OCI-LY1 (cell line): ENCODE data around the gene DACH1.
"Not testable (repeated sequence)": the region's sequence is repeated elsewhere in the genome, so short reads cannot be mapped to it uniquely, and the experiment has no call there.

ENCODE experiments used
- H2AFZ ChIP-seq: fragments of 200-600 bp; sonication (generic), shearing (Covaris generic); 2 replicates; pipeline ENCODE4 v1.6.0; 2014; ENCODE audit warnings: antibody characterized with exemption, mild to moderate bottlenecking, low read length
- H3F3A ChIP-seq: fragments of 200-600 bp; sonication (generic), shearing (Covaris generic); 2 replicates; pipeline ENCODE4 v1.6.0; 2014; ENCODE audit warnings: mild to moderate bottlenecking, antibody characterized with exemption, low read length, moderate library complexity; ENCODE audit not compliant: insufficient read depth
- H3K27ac ChIP-seq: fragments of 200-600 bp; sonication (generic); 2 replicates; pipeline ENCODE4 v1.5.1; 2014; ENCODE audit warnings: low read length, mixed run types, mild to moderate bottlenecking, low read depth; ENCODE audit not compliant: poor library complexity, severe bottlenecking
- H3K27me3 ChIP-seq: fragments of 200-600 bp; sonication (generic); 2 replicates; pipeline ENCODE4 v1.6.0; 2014; ENCODE audit warnings: antibody characterized with exemption, mild to moderate bottlenecking, low read length, moderate library complexity; ENCODE audit not compliant: insufficient read depth
- H3K36me3 ChIP-seq: fragments of 200-600 bp; sonication (generic); 2 replicates; pipeline ENCODE4 v1.6.1; 2014; ENCODE audit warnings: mild to moderate bottlenecking, antibody characterized with exemption, low read length, moderate library complexity, mixed read lengths; ENCODE audit not compliant: insufficient read depth
- H3K4me1 ChIP-seq: fragments of 200-600 bp; sonication (generic); 2 replicates; pipeline ENCODE4 v1.5.1; 2014; ENCODE audit warnings: mild to moderate bottlenecking, low read length, moderate library complexity; ENCODE audit not compliant: insufficient read depth, severe bottlenecking
- H3K4me2 ChIP-seq: fragments of 200-600 bp; sonication (generic), shearing (Covaris generic); 2 replicates; pipeline ENCODE4 v1.6.1; 2014; ENCODE audit warnings: low read length
- H3K4me3 ChIP-seq: fragments of 200-600 bp; sonication (generic); 2 replicates; pipeline ENCODE4 v1.5.1; 2014; ENCODE audit warnings: low read length, low read depth, mild to moderate bottlenecking, mixed read lengths; ENCODE audit not compliant: poor library complexity, severe bottlenecking
- H3K79me2 ChIP-seq: fragments of 200-600 bp; shearing (Covaris generic); 2 replicates; pipeline ENCODE4 v1.6.1; 2016; ENCODE audit warnings: mixed run types, low read length, mixed read lengths; ENCODE audit not compliant: insufficient read depth
- H3K9ac ChIP-seq: fragments of 200-600 bp; sonication (generic), shearing (Covaris generic); 2 replicates; pipeline ENCODE4 v1.6.1; 2014; ENCODE audit warnings: mild to moderate bottlenecking, low read length, mixed read lengths
- H3K9me2 ChIP-seq: fragments of 200-600 bp; sonication (generic), shearing (Covaris generic); 2 replicates; pipeline ENCODE4 v1.6.1; 2014; ENCODE audit warnings: low read depth, mild to moderate bottlenecking, low read length, mixed read lengths
- H3K9me3 ChIP-seq: fragments of 200-600 bp; shearing (Covaris generic); 2 replicates; pipeline ENCODE4 v1.6.1; 2014; ENCODE audit warnings: low read length, mixed read lengths
- H4K20me1 ChIP-seq: fragments of 200-600 bp; sonication (generic), shearing (Covaris generic); 2 replicates; pipeline ENCODE4 v1.6.0; 2016; ENCODE audit warnings: mild to moderate bottlenecking, low read length; ENCODE audit not compliant: insufficient read depth
- CTCF ChIP-seq: fragments of 200-600 bp; sonication (generic), shearing (Covaris generic); IDR thresholded peaks from 2 replicates; pipeline ENCODE4 v1.5.1; 2017; ENCODE audit warnings: mild to moderate bottlenecking, antibody characterized with exemption, low read length, moderate library complexity, mixed read lengths
- EZH2 ChIP-seq: fragments of 200-600 bp; sonication (generic), shearing (Covaris generic); IDR thresholded peaks from 2 replicates; pipeline ENCODE4 v1.8.0; 2017; ENCODE audit warnings: borderline replicate concordance, mixed run types, mild to moderate bottlenecking, antibody characterized with exemption, low read length, moderate library complexity, mixed read lengths

DACH1 gene

GRCh38 chr13:71842003-71842402 lies 25.0 kb downstream of the DACH1 start:
- no peak for TF ChIP-seq CTCF
- no peak for TF ChIP-seq EZH2
- no peaks in the 10 kb centered on the region for H3K79me2 ChIP-seq
- no peak overlapping the region for H3K27ac ChIP-seq
- no peaks in the 10 kb centered on the region for H3K9me2 ChIP-seq
- no peaks in the 10 kb centered on the region for H3K36me3 ChIP-seq
- H3K27me3 ChIP-seq = no peaks in the 10 kb centered on the region
- H3F3A ChIP-seq = no peaks in the 10 kb centered on the region
- no peaks in the 10 kb centered on the region for H3K9me3 ChIP-seq
- H3K4me2 ChIP-seq = no peak overlapping the region
- H3K4me1 ChIP-seq = no peaks in the 10 kb centered on the region
- H4K20me1 ChIP-seq = no peaks in the 10 kb centered on the region
- H3K4me3 ChIP-seq = no peak overlapping the region
- no peak overlapping the region for H2AFZ ChIP-seq
- no peak overlapping the region for H3K9ac ChIP-seq

DNA sequence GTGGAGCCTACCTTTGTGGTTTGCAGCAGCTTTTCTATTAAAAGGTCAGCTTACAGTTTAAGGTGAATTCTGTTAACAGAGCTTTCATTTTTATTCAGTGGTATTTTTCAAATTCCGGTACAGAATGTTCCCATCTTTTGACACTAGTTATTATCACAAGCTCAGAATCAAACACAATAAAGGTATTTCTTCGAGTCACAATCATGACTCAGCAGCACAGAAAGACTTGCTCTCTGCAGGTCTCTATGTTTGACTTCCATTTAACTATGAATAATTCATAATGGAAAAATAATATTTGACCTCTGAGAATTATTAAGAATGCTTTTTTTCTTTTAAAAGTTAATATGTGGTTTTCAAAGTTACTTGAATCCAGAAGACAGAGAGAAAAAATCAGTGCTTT lies 28.2 kb downstream of the DACH1 start:
- Histone ChIP-seq H3K4me3 (no peak overlapping the region), H4K20me1 (no peaks in the 10 kb centered on the region), H3K9me3 (no peaks in the 10 kb centered on the region), H3K9ac (no peak overlapping the region), H3K27ac (no peak overlapping the region), H3K79me2 (no peaks in the 10 kb centered on the region), H3K4me1 (no peaks in the 10 kb centered on the region), H3F3A (no peaks in the 10 kb centered on the region), H3K36me3 (no peaks in the 10 kb centered on the region), H3K27me3 (no peaks in the 10 kb centered on the region), H2AFZ (no peak overlapping the region), H3K4me2 (no peak overlapping the region), H3K9me2 (no peaks in the 10 kb centered on the region)
- TF ChIP-seq EZH2 (no peak), CTCF (no peak)

DNA sequence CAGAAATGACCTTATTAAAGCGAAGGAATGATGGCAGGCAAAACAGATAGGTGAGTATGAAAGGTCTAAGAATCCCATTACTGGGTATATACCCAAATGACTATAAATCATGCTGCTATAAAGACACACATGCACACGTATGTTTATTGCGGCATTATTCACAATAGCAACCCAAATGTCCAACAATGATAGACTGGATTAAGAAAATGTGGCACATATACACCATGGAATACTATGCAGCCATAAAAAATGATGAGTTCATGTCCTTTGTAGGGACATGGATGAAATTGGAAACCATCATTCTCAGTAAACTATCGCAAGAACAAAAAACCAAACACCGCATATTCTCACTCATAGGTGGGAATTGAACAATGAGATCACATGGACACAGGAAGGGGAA lies 29.4 kb downstream of the DACH1 start:
- H3K36me3 ChIP-seq, H3K27me3 ChIP-seq, H3F3A ChIP-seq, H3K4me3 ChIP-seq, H2AFZ ChIP-seq, H3K9ac ChIP-seq, H4K20me1 ChIP-seq, H3K4me2 ChIP-seq, H3K27ac ChIP-seq, H3K79me2 ChIP-seq, H3K9me3 ChIP-seq, H3K9me2 ChIP-seq, H3K4me1 ChIP-seq: not testable (repeated sequence)

GRCh38 chr13:71831716-71832115 lies 35.3 kb downstream of the DACH1 start:
- no peaks in the 10 kb centered on the region for H3F3A ChIP-seq
- H2AFZ ChIP-seq = no peak overlapping the region
- no peaks in the 10 kb centered on the region for H4K20me1 ChIP-seq
- TF ChIP-seq CTCF (no peak), EZH2 (no peak)
- H3K4me2 ChIP-seq = no peak overlapping the region
- H3K4me3 ChIP-seq = no peak overlapping the region
- no peaks in the 10 kb centered on the region for H3K36me3 ChIP-seq
- no peaks in the 10 kb centered on the region for H3K9me2 ChIP-seq
- no peak overlapping the region for H3K27ac ChIP-seq
- H3K9me3 ChIP-seq = no peaks in the 10 kb centered on the region
- no peaks in the 10 kb centered on the region for H3K4me1 ChIP-seq
- H3K9ac ChIP-seq = no peak overlapping the region
- no peaks in the 10 kb centered on the region for H3K79me2 ChIP-seq
- H3K27me3 ChIP-seq = no peaks in the 10 kb centered on the region
